Islet of Langerhans (tissue), 1 donor: ENCODE results near the gene RFTN1.

Experiments
- FAIRE-seq: peaks from one replicate; lab custom pipeline; 2011; peaks lifted over from hg19 to GRCh38; lab: Jason Lieb, UNC

Gene RFTN1

GRCh38 chr3:16486201-16486600, 27.3 kb downstream of the RFTN1 start:
- FAIRE-seq, result no peak

- FAIRE-seq, result no peak
These were observed 28.0 kb downstream of the RFTN1 start for GRCh38 chr3:16485395-16485992.

GRCh38 chr3:16484984-16485383, 28.5 kb downstream of the RFTN1 start:
- FAIRE-seq, result no peak

- FAIRE-seq, result no peak
These were observed 29.3 kb downstream of the RFTN1 start for GRCh38 chr3:16484216-16484615.

GRCh38 chr3:16482770-16483531, 30.5 kb downstream of the RFTN1 start:
- FAIRE-seq, result no peak

- FAIRE-seq, result no peak
These were observed 31.2 kb downstream of the RFTN1 start for GRCh38 chr3:16482194-16482769.

- no peak for FAIRE-seq
These were observed 32.0 kb downstream of the RFTN1 start for GRCh38 chr3:16481546-16481897.

GRCh38 chr3:16480861-16481545, 32.5 kb downstream of the RFTN1 start:
- FAIRE-seq, result no peak

- FAIRE-seq, result no peak
These were observed 35.0 kb downstream of the RFTN1 start for GRCh38 chr3:16478516-16478915.

GRCh38 chr3:16477521-16477920, 36.0 kb downstream of the RFTN1 start:
- no peak for FAIRE-seq

- no peak for FAIRE-seq
These were observed 36.4 kb downstream of the RFTN1 start for GRCh38 chr3:16477056-16477455.

GRCh38 chr3:16476636-16477035, 36.9 kb downstream of the RFTN1 start:
- FAIRE-seq, result no peak

GRCh38 chr3:16475766-16476165, 37.7 kb downstream of the RFTN1 start:
- FAIRE-seq, result no peak

- FAIRE-seq, result no peak
These were observed 38.6 kb downstream of the RFTN1 start for GRCh38 chr3:16474920-16475319.

- FAIRE-seq, result no peak
These were observed 39.3 kb downstream of the RFTN1 start for GRCh38 chr3:16474216-16474615.

- FAIRE-seq, result no peak
These were observed 40.9 kb downstream of the RFTN1 start for GRCh38 chr3:16472593-16472992.

GRCh38 chr3:16471897-16472296, 41.6 kb downstream of the RFTN1 start:
- no peak for FAIRE-seq

- FAIRE-seq, result no peak
These were observed 42.9 kb downstream of the RFTN1 start for GRCh38 chr3:16470590-16470989.

- no peak for FAIRE-seq
These were observed 45.0 kb downstream of the RFTN1 start for GRCh38 chr3:16468336-16469098.

GRCh38 chr3:16468002-16468335, 45.5 kb downstream of the RFTN1 start:
- no peak for FAIRE-seq

GRCh38 chr3:16467393-16467792, 46.1 kb downstream of the RFTN1 start:
- no peak for FAIRE-seq

GRCh38 chr3:16466822-16467221, 46.7 kb downstream of the RFTN1 start:
- FAIRE-seq, result no peak
